NK-92 (cell line): ENCODE data around the gene OXTR.

Experiments
- DNase-seq: peaks from one replicate; lab custom pipeline; 2025; ENCODE audit not compliant: unreplicated experiment; lab: John Stamatoyannopoulos, UW

OXTR gene

GRCh38 chr3:8713901-8714759, 55.3 kb downstream of the OXTR start:
- no peak for DNase-seq

GRCh38 chr3:8712908-8713255, 56.5 kb downstream of the OXTR start:
- DNase-seq, result no peak

DNA sequence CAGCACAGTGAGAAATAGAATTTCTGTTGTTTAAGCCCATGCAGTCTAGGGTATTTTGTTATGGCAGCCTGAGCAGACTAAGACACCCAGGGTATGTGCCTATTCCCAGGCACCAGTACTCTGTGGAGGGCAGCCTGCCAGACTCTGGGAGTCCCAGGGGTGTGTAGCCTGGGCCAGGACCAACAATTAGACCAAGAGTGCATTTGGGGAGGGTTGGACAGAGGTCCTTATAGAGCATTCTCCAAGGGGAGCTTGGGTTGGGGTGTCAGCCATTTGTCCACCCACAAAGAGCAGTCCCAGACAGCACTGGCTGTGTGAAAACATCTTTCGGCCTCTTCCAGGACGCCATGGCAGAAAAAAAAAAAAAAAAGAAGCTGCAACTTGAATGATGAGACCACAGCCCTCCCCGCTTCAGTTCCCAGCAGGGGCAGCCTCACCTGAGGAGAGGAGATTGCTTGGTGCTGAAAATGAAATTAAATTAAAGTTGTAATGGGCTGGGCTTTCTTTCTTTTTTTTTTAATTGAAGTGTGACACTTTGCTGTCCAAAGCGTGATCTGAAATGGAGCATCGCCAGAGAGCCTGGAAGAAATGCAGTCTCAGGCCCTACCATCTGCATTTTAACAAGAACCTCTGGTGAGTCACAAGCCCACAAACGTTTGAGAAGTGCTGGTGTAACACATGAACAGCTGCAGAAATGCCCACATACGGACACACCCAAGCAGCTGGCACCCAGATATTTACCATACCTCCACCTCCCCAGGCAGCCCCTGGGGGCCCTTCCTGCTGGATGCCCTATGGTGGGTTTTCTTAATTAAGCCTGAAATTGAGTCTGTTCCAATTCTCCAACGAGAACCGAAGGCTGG, 57.1 kb downstream of the OXTR start:
- no peak for DNase-seq

GRCh38 chr3:8709801-8710507, 59.5 kb downstream of the OXTR start:
- no peak for DNase-seq

- no peak for DNase-seq
These were observed 60.1 kb downstream of the OXTR start for GRCh38 chr3:8709287-8709686.

DNA sequence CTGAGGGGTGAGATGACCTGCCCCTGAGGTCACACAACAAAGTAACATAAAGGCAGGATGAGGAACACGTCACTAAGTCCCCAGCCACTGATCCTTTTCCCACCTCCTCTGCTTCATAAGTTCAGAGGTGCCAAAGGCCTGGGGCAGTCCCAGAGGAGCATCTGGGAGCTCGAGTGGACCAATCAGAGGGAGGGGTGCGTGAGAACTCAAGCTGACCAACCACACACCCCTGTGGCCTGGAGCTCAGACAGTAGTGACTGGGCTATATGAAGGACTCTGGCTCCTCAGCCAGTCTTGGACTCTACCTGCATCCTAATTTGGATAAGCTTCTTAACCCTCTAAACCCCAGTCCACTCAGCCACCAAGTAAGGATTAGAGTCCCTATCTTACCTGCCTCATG, 63.8 kb downstream of the OXTR start:
- no peak for DNase-seq

- DNase-seq, result no peak
These were observed 66.9 kb downstream of the OXTR start for GRCh38 chr3:8702560-8702959.
